OCI-LY7 (cell line): ENCODE data around the gene SFT2D1. TPM values are rescaled to one million over a fixed set of nuclear protein-coding genes. Genes with fewer than 3 reads are reported as not detected.
A peak's percentile ranks its signal among the peaks of the same experiment; 100 is the strongest.

Experiments used
- Bru-seq: library from RNA; stranded (reverse); fragments of 400-500 nt; gene quantifications from one replicate; lab custom pipeline; 2021; lab: Mats Ljungman, UMichigan
- BruChase-seq, 2 experiments: library from RNA; stranded (reverse); fragments of 400-500 nt; gene quantifications; one replicate each; lab custom pipeline; 2021; lab: Mats Ljungman, UMichigan
- BruUV-seq: library from RNA; stranded (reverse); fragments of 400-500 nt; replicated peaks from 2 replicates; lab custom pipeline; 2021; lab: Mats Ljungman, UMichigan
- CTCF ChIA-PET: fragments of 300-600 bp; sonication (Branson Sonifier 250); formaldehyde crosslinking; loops from one replicate; lab custom pipeline; 2022; ENCODE audit warnings: antibody characterized with exemption; ENCODE audit not compliant: unreplicated experiment; lab: Charles Lee
- POLR2A ChIA-PET: fragments of 300-600 bp; sonication (Branson Sonifier 250); formaldehyde crosslinking; loops from one replicate; lab custom pipeline; 2022; ENCODE audit warnings: antibody characterized with exemption; lab: Charles Lee
- DNase-seq: peaks from one replicate; pipeline ENCODE4 v3.0.0-alpha.2; 2015; ENCODE audit warnings: low spot score
- H2AFZ ChIP-seq: fragments of 200-600 bp; sonication (generic), shearing (Covaris generic); 2 replicates; pipeline ENCODE4 v1.6.1; 2014; ENCODE audit warnings: mild to moderate bottlenecking, antibody characterized with exemption, low read length, moderate library complexity
- H3K27ac ChIP-seq: fragments of 200-600 bp; sonication (generic); 2 replicates; pipeline ENCODE4 v1.5.1; 2014; ENCODE audit warnings: mixed run types, low read depth, mild to moderate bottlenecking, moderate library complexity, low read length, inconsistent platforms; ENCODE audit not compliant: poor library complexity, severe bottlenecking
- H3K36me3 ChIP-seq: fragments of 200-600 bp; sonication (generic); 2 replicates; pipeline ENCODE4 v1.6.1; 2014; ENCODE audit warnings: mild to moderate bottlenecking, antibody characterized with exemption, low read length, moderate library complexity, mixed read lengths; ENCODE audit not compliant: insufficient read depth
- H3K4me1 ChIP-seq: fragments of 200-600 bp; sonication (generic); 2 replicates; pipeline ENCODE4 v1.5.1; 2014; ENCODE audit warnings: mild to moderate bottlenecking, low read length; ENCODE audit not compliant: insufficient read depth, poor library complexity, severe bottlenecking
- H3K4me2 ChIP-seq: fragments of 200-600 bp; sonication (generic); 2 replicates; pipeline ENCODE4 v1.6.1; 2014; ENCODE audit warnings: mild to moderate bottlenecking, low read length
- H3K4me3 ChIP-seq: fragments of 200-600 bp; sonication (generic); 2 replicates; pipeline ENCODE4 v1.5.1; 2014; ENCODE audit warnings: mild to moderate bottlenecking, low read depth, low read length; ENCODE audit not compliant: poor library complexity, severe bottlenecking
- H3K79me2 ChIP-seq: fragments of 200-600 bp; sonication (generic); 2 replicates; pipeline ENCODE4 v1.6.1; 2016; ENCODE audit warnings: low read depth, mild to moderate bottlenecking, low read length, moderate library complexity, mixed read lengths; ENCODE audit not compliant: insufficient read depth
- H3K9me2 ChIP-seq: fragments of 200-600 bp; sonication (generic); 2 replicates; pipeline ENCODE4 v1.6.1; 2016; ENCODE audit warnings: mild to moderate bottlenecking, low read length, mixed read lengths; ENCODE audit not compliant: insufficient read depth
- H3K9me3 ChIP-seq: fragments of 200-600 bp; sonication (generic); 2 replicates; pipeline ENCODE4 v1.6.1; 2014; ENCODE audit warnings: mild to moderate bottlenecking, mixed run types, low read length, mixed read lengths
- H4K20me1 ChIP-seq: fragments of 200-600 bp; sonication (generic); 2 replicates; pipeline ENCODE4 v1.6.1; 2014; ENCODE audit warnings: mild to moderate bottlenecking, antibody characterized with exemption, low read length, moderate library complexity, mixed read lengths; ENCODE audit not compliant: insufficient read depth
- CTCF ChIP-seq: fragments of 200-600 bp; sonication (generic); conservative IDR thresholded peaks from 2 replicates; pipeline ENCODE4 v1.5.1; 2014; ENCODE audit warnings: mild to moderate bottlenecking, antibody characterized with exemption, low read length, moderate library complexity, mixed read lengths
- EZH2phosphoT487 ChIP-seq: fragments of 200-600 bp; sonication (generic); IDR thresholded peaks from 2 replicates; pipeline ENCODE4 v1.6.1; 2018; ENCODE audit warnings: low read depth, borderline replicate concordance, mild to moderate bottlenecking, mixed run types, antibody characterized with exemption, low read length, moderate library complexity, mixed read lengths
- intact Hi-C: fragments of 100-400 bp; cut with micrococcal nuclease; formaldehyde crosslinking; loops from one replicate; pipeline ENCODE4 v1.10.0; 2022; ENCODE audit not compliant: unreplicated experiment
- long read RNA-seq: library from polyadenylated mRNA; stranded (forward); transcript quantifications from one replicate; pipeline ENCODE4 v2.0.0, GENCODE V29; 2022
- total RNA-seq, 2 experiments: library from RNA; depleted of rRNA in 1 of 2; stranded (reverse); fragments of >200 nt in 1 of 2; shearing (Covaris generic) in 1 of 2; gene quantifications; 2 replicates each; pipeline ENCODE4 v1.2.3, GENCODE V29; 2014 to 2022

SFT2D1 gene
- total RNA-seq (2014; rRNA removed; shearing (Covaris generic)): 40.2 and 43.4 TPM in 2 replicates
- 63.9 and 67.9 TPM in 2 replicates for total RNA-seq (2022)
- Bru-seq, nascent RNA: percentile 86 among the genes with signal in this experiment
- BruChase-seq, experiment 1, labeled RNA remaining after a 6-hour chase: percentile 94 among the genes with signal in this experiment
- percentile 94 among the genes with signal in this experiment for BruChase-seq, experiment 2, labeled RNA remaining after a 2-hour chase
- long read RNA-seq, transcript SFT2D1-201 (8 exons, 1,079 nt): major isoform, 169 of 205 reads
- long read RNA-seq, partial matches to known transcripts: 6 of 205 reads
- long read RNA-seq, other reads (novel, unspliced or antisense): 30 of 205 reads

GRCh38 chr6:166342349-166343149, at the start of gene SFT2D1:
Gene SFT2D1 (minus strand): TSS chr6:166342545. CDS start chr6:166342481, 64 bp downstream.
- Histone ChIP-seq H3K79me2 (peaks cover 52% of the 10 kb centered on the region), H3K27ac (peak within 1 kb of the TSS; percentile 65), H2AFZ (peak within 1 kb of the TSS; percentile 65), H3K9me3 (no peaks in the 10 kb centered on the region), H4K20me1 (peaks cover 6% of the 10 kb centered on the region), H3K4me3 (peak within 1 kb of the TSS; percentile 97), H3K36me3 (peaks cover 24% of the 10 kb centered on the region), H3K4me2 (peak within 1 kb of the TSS; percentile 66), H3K4me1 (peaks cover 25% of the 10 kb centered on the region), H3K9me2 (no peaks in the 10 kb centered on the region)
- TF ChIP-seq EZH2phosphoT487 (no peak), CTCF (no peak)
- ChIA-PET CTCF (interaction anchor here (1.1 kb wide), 2 partner anchors 29 to 39 kb away, joined by 3 to 4 read pairs; no protein-coding TSS in a partner anchor), POLR2A (interaction anchor here (0.5 to 1.2 kb wide), 15 partner anchors 9 to 1391 kb away, joined by 3 to 5 read pairs (median 3); no protein-coding TSS in a partner anchor)
- no TSS peak for BruUV-seq
- intact Hi-C loops: loop anchor here (1.0 to 10.0 kb wide), 3 partner anchors 41 to 612 kb away; partner anchors contain the start of gene RNASET2
- peak; percentile 90 for DNase-seq

GRCh38 chr6:166389119-166389518, 46.8 kb upstream of the SFT2D1 start:
- H3K4me2 ChIP-seq: no peak overlapping the region
- CTCF ChIA-PET: no interaction called here

More at GRCh38 chr6:166389119-166389518, 46.8 kb upstream of the SFT2D1 start:
- Histone ChIP-seq H3K4me1 (peaks cover 4% of the 10 kb centered on the region), H3K79me2 (peaks cover 6% of the 10 kb centered on the region; the same call in 1 of the 2 replicates), H2AFZ (no peak overlapping the region), H3K27ac (no peak overlapping the region), H3K36me3 (no peaks in the 10 kb centered on the region), H4K20me1 (0 out of 2 replicates have a peak, but pooled peaks cover 4% of the 10 kb centered on the region), H3K9me2 (no peaks in the 10 kb centered on the region), H3K4me3 (no peak overlapping the region), H3K9me3 (no peaks in the 10 kb centered on the region)
- TF ChIP-seq EZH2phosphoT487: no peak
- no peak for TF ChIP-seq CTCF
- intact Hi-C loops: no loop called here
- POLR2A ChIA-PET: interaction anchor here (0.9 to 1.0 kb wide), 2 partner anchors 10 to 55 kb away, joined by 3 read pairs; no protein-coding TSS in a partner anchor
- no peak for DNase-seq
- no TSS peak for BruUV-seq
